Measurements from ENCODE around the gene LPCAT1. TPM values are rescaled to one million over a fixed set of nuclear protein-coding genes. Genes with fewer than 3 reads are reported as not detected.

Gene LPCAT1
- total RNA-seq, 2 donors from 2014 or later = 78.5 to 124 TPM

DNA sequence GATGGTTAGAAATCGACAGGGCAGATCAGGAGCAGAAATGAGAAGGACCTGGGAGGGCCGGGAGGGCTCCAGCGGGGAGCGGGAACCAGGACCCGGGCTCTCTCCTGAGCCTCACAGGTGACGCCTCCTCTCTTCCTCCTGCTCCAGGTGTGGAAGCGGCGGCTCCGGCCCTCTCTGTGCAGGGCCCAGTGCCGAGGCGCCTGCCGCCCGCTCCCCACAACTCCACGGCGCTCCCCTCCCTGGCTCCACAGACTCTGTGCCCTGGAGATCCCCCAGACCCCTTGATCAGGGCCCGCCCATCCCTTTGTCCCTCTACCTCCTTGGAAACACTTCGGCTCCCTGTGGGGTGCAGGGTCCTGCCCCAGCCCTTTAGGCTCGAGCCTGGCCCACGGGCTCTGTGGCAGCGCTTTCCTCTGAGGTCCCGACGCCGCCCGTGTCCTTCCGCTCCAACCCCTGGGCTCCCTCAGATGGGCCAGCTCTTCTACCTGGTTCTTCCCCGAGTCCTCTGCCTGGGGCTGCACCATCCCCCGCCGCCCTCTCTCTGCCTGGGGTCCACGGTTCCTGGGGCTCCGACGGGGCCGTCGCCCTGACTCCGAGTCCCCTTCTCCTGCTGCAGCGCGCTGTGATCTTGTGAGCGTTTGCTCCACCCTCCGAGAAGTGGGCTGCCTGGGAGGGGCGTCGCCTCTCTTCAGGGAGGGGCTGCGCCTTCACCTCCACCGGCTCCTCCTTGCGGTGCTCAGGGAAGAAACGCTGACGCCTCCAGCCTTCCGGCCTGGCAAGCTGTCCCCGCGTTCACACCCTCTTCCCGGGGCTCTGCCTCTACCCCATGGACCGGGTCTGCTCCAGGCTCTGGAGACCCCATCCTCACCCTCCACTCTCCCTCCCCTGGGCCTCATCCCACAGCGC is 56.2 kb downstream of the LPCAT1 start:
- Histone ChIP-seq H3K9me3 (ENCODE audit: control insufficient read depth, low read length) (peaks cover 12% of the 10 kb centered on the region), H3K36me3 (ENCODE audit: control insufficient read depth, insufficient read depth, low read length) (peaks cover 40% of the 10 kb centered on the region), H3K9ac (ENCODE audit: extremely low read depth, low read length, poor library complexity, severe bottlenecking) (no peak overlapping the region), H3K27ac (ENCODE audit: low read depth, low read length) (no peak overlapping the region), H3K4me1 (ENCODE audit: control insufficient read depth, insufficient read depth, low read length) (no peaks in the 10 kb centered on the region), H3K27me3 (ENCODE audit: control insufficient read depth, insufficient read depth, low read length, poor library complexity, severe bottlenecking) (no peaks in the 10 kb centered on the region), H3K4me3 (ENCODE audit: low read length) (no peak overlapping the region)
- peaks cover 2% of the 10 kb centered on the region for H3K4me1 Mint-ChIP-seq
- no peak for TF ChIP-seq CTCF (conservative IDR thresholded peaks at IDR 0.05)
- peaks cover 8% of the 10 kb centered on the region for H3K9me3 Mint-ChIP-seq
- WGBS, 2 experiments (ENCODE audit: insufficient coverage in 1 of 2, insufficient read length in 1 of 2) = 95 to 96% methylated on average over 33 to 51 of the region's 51 CpGs
- no peaks in the 10 kb centered on the region for H3K27me3 Mint-ChIP-seq (ENCODE audit: insufficient read depth)
- no peak overlapping the region for H3K4me3 Mint-ChIP-seq
- peak; percentile 48 for DNase-seq
- H3K27ac Mint-ChIP-seq = peak overlapping the region; percentile 76
- peaks cover 68% of the 10 kb centered on the region for H3K36me3 Mint-ChIP-seq (ENCODE audit: low read depth)

- Mint-ChIP-seq H3K27me3 (ENCODE audit: insufficient read depth) (no peaks in the 10 kb centered on the region), H3K4me1 (peaks cover 3% of the 10 kb centered on the region), H3K4me3 (no peak overlapping the region), H3K9me3 (peaks cover 8% of the 10 kb centered on the region), H3K27ac (no peak overlapping the region), H3K36me3 (ENCODE audit: low read depth) (peaks cover 71% of the 10 kb centered on the region)
- Histone ChIP-seq H3K9ac (ENCODE audit: extremely low read depth, low read length, poor library complexity, severe bottlenecking) (no peak overlapping the region), H3K36me3 (ENCODE audit: control insufficient read depth, insufficient read depth, low read length) (peaks cover 43% of the 10 kb centered on the region), H3K4me1 (ENCODE audit: control insufficient read depth, insufficient read depth, low read length) (no peaks in the 10 kb centered on the region), H3K27me3 (ENCODE audit: control insufficient read depth, insufficient read depth, low read length, poor library complexity, severe bottlenecking) (no peaks in the 10 kb centered on the region), H3K4me3 (ENCODE audit: low read length) (no peak overlapping the region), H3K27ac (ENCODE audit: low read depth, low read length) (no peak overlapping the region), H3K9me3 (ENCODE audit: control insufficient read depth, low read length) (peaks cover 12% of the 10 kb centered on the region)
- peak; percentile 35 for DNase-seq
- WGBS, 2 experiments (ENCODE audit: insufficient coverage in 1 of 2, insufficient read length in 1 of 2) = 94 to 99% methylated on average over 20 to 37 of the region's 37 CpGs
- TF ChIP-seq CTCF (conservative IDR thresholded peaks at IDR 0.05) = no peak
Observed at GRCh38 chr5:1466631-1467265, 57.0 kb downstream of the LPCAT1 start.

GRCh38 chr5:1465966-1466471 is 57.7 kb downstream of the LPCAT1 start:
- H3K36me3 Mint-ChIP-seq (ENCODE audit: low read depth) = peaks cover 72% of the 10 kb centered on the region
- WGBS, 2 experiments (ENCODE audit: insufficient coverage in 1 of 2, insufficient read length in 1 of 2) = 95 to 99% methylated on average over 25 to 30 of the region's 30 CpGs
- peaks cover 3% of the 10 kb centered on the region for H3K4me1 Mint-ChIP-seq
- no peak overlapping the region for H3K27ac Mint-ChIP-seq
- peaks cover 8% of the 10 kb centered on the region for H3K9me3 Mint-ChIP-seq
- no peak overlapping the region for H3K27ac ChIP-seq (ENCODE audit: low read depth, low read length)
- H3K9ac ChIP-seq (ENCODE audit: extremely low read depth, low read length, poor library complexity, severe bottlenecking) = no peak overlapping the region
- H3K9me3 ChIP-seq (ENCODE audit: control insufficient read depth, low read length) = peaks cover 12% of the 10 kb centered on the region
- H3K27me3 ChIP-seq (ENCODE audit: control insufficient read depth, insufficient read depth, low read length, poor library complexity, severe bottlenecking) = no peaks in the 10 kb centered on the region
- DNase-seq = peak; percentile 34
- no peaks in the 10 kb centered on the region for H3K27me3 Mint-ChIP-seq (ENCODE audit: insufficient read depth)
- no peak for TF ChIP-seq CTCF (conservative IDR thresholded peaks at IDR 0.05)
- no peak overlapping the region for H3K4me3 Mint-ChIP-seq
- no peaks in the 10 kb centered on the region for H3K4me1 ChIP-seq (ENCODE audit: control insufficient read depth, insufficient read depth, low read length)
- no peak overlapping the region for H3K4me3 ChIP-seq (ENCODE audit: low read length)
- H3K36me3 ChIP-seq (ENCODE audit: control insufficient read depth, insufficient read depth, low read length) = peaks cover 47% of the 10 kb centered on the region

Measured in endodermal cell (in vitro differentiated cells).